ENCODE measurements around the gene SPRR2A.
"Not testable (repeated sequence)": the region's sequence is repeated elsewhere in the genome, so short reads cannot be mapped to it uniquely, and the experiment has no call there.

Gene SPRR2A

GRCh38 chr1:153072806-153073726, 15.8 kb upstream of the SPRR2A start:
- H3K9ac ChIP-seq (ENCODE audit: insufficient read length, low read depth), result no peak overlapping the region
- no peaks in the 10 kb centered on the region for H3K27me3 ChIP-seq (ENCODE audit: insufficient read depth, insufficient read length)
- no peak overlapping the region for H3K4me3 ChIP-seq (ENCODE audit: insufficient read length, low read depth)
- no peaks in the 10 kb centered on the region for H3K9me3 ChIP-seq (ENCODE audit: insufficient read depth, low read length)
- no peaks in the 10 kb centered on the region for H3K36me3 ChIP-seq (ENCODE audit: insufficient read depth, insufficient read length, low read length)
- no peaks in the 10 kb centered on the region for H3K4me1 ChIP-seq (ENCODE audit: insufficient read depth, insufficient read length)
- TF ChIP-seq ZNF274 (IDR thresholded peaks at IDR 0.05; ENCODE audit: low read depth, low read length), result no peak
- DNase-seq (ENCODE audit: low read depth, low spot score), result no peak

GRCh38 chr1:153071511-153071910, 14.2 kb upstream of the SPRR2A start, which contains the start of gene SPRR2B:
Gene SPRR2B, minus strand, starts transcription at chr1:153071611. Its CDS starts 772 bp downstream, at chr1:153070839.
- H3K4me3 ChIP-seq (ENCODE audit: insufficient read length, low read depth), result no peak within 1 kb of the TSS
- H3K36me3 ChIP-seq (ENCODE audit: insufficient read depth, insufficient read length, low read length), result no peaks in the 10 kb centered on the region
- H3K9me3 ChIP-seq (ENCODE audit: insufficient read depth, low read length), result no peaks in the 10 kb centered on the region
- no peak within 1 kb of the TSS for H3K9ac ChIP-seq (ENCODE audit: insufficient read length, low read depth)
- H3K4me1 ChIP-seq (ENCODE audit: insufficient read depth, insufficient read length), result no peaks in the 10 kb centered on the region
- no peak for DNase-seq (ENCODE audit: low read depth, low spot score)
- TF ChIP-seq YY1 (IDR thresholded peaks at IDR 0.05; ENCODE audit: insufficient read depth, insufficient read length) (no peak), SUZ12 (IDR thresholded peaks at IDR 0.05; ENCODE audit: extremely low read depth, insufficient read depth, insufficient read length) (no peak), ZNF274 (IDR thresholded peaks at IDR 0.05; ENCODE audit: low read depth, low read length) (no peak)
- no peaks in the 10 kb centered on the region for H3K27me3 ChIP-seq (ENCODE audit: insufficient read depth, insufficient read length)

GRCh38 chr1:153070243-153070642, 12.9 kb upstream of the SPRR2A start:
- Histone ChIP-seq H3K4me1 (ENCODE audit: insufficient read depth, insufficient read length) (no peaks in the 10 kb centered on the region), H3K4me3 (ENCODE audit: insufficient read length, low read depth) (no peak overlapping the region)
- TF ChIP-seq YY1 (IDR thresholded peaks at IDR 0.05; ENCODE audit: insufficient read depth, insufficient read length), result no peak
- no peak for TF ChIP-seq SUZ12 (IDR thresholded peaks at IDR 0.05; ENCODE audit: extremely low read depth, insufficient read depth, insufficient read length)
- no peak for TF ChIP-seq ZNF274 (IDR thresholded peaks at IDR 0.05; ENCODE audit: low read depth, low read length)

GRCh38 chr1:153058826-153059784, 1.8 kb upstream of the SPRR2A start:
- H3K4me1 ChIP-seq (ENCODE audit: insufficient read depth, insufficient read length), result no peaks in the 10 kb centered on the region
- no peaks in the 10 kb centered on the region for H3K27me3 ChIP-seq (ENCODE audit: insufficient read depth, insufficient read length)
- TF ChIP-seq SUZ12 (IDR thresholded peaks at IDR 0.05; ENCODE audit: extremely low read depth, insufficient read depth, insufficient read length) (no peak), ZNF274 (IDR thresholded peaks at IDR 0.05; ENCODE audit: low read depth, low read length) (no peak)
- H3K9me3 ChIP-seq (ENCODE audit: insufficient read depth, low read length), result no peaks in the 10 kb centered on the region
- no peaks in the 10 kb centered on the region for H3K36me3 ChIP-seq (ENCODE audit: insufficient read depth, insufficient read length, low read length)
- H3K9ac ChIP-seq (ENCODE audit: insufficient read length, low read depth), result no peak overlapping the region
- no peak for DNase-seq (ENCODE audit: low read depth, low spot score)
- no peak overlapping the region for H3K4me3 ChIP-seq (ENCODE audit: insufficient read length, low read depth)

More at GRCh38 chr1:153070243-153070642, 12.9 kb upstream of the SPRR2A start:
- DNase-seq (ENCODE audit: low read depth, low spot score), result no peak
- Histone ChIP-seq H3K36me3 (ENCODE audit: insufficient read depth, insufficient read length, low read length) (no peaks in the 10 kb centered on the region), H3K9ac (ENCODE audit: insufficient read length, low read depth) (no peak overlapping the region), H3K9me3 (ENCODE audit: insufficient read depth, low read length) (no peaks in the 10 kb centered on the region), H3K27me3 (ENCODE audit: insufficient read depth, insufficient read length) (no peaks in the 10 kb centered on the region)

GRCh38 chr1:153058154-153058553, 842 bp upstream of the SPRR2A start:
- Histone ChIP-seq H3K4me3 (ENCODE audit: insufficient read length, low read depth) (no peak overlapping the region), H3K9me3 (ENCODE audit: insufficient read depth, low read length) (no peaks in the 10 kb centered on the region), H3K9ac (ENCODE audit: insufficient read length, low read depth) (no peak overlapping the region), H3K4me1 (ENCODE audit: insufficient read depth, insufficient read length) (no peaks in the 10 kb centered on the region), H3K27me3 (ENCODE audit: insufficient read depth, insufficient read length) (no peaks in the 10 kb centered on the region), H3K36me3 (ENCODE audit: insufficient read depth, insufficient read length, low read length) (no peaks in the 10 kb centered on the region)
- DNase-seq (ENCODE audit: low read depth, low spot score), result no peak
- TF ChIP-seq ZNF274 (IDR thresholded peaks at IDR 0.05; ENCODE audit: low read depth, low read length) (no peak), SUZ12 (IDR thresholded peaks at IDR 0.05; ENCODE audit: extremely low read depth, insufficient read depth, insufficient read length) (no peak), YY1 (IDR thresholded peaks at IDR 0.05; ENCODE audit: insufficient read depth, insufficient read length) (no peak)

- H3K9me3 ChIP-seq (ENCODE audit: insufficient read depth, low read length); H3K27me3 ChIP-seq (ENCODE audit: insufficient read depth, insufficient read length); H3K36me3 ChIP-seq (ENCODE audit: insufficient read depth, insufficient read length, low read length); DNase-seq (ENCODE audit: low read depth, low spot score); H3K4me1 ChIP-seq (ENCODE audit: insufficient read depth, insufficient read length); H3K9ac ChIP-seq (ENCODE audit: insufficient read length, low read depth); H3K4me3 ChIP-seq (ENCODE audit: insufficient read length, low read depth): not testable (repeated sequence)
Observed at GRCh38 chr1:153056111-153056510, 1.2 kb downstream of the SPRR2A start.

GRCh38 chr1:153049211-153049610, 8.1 kb downstream of the SPRR2A start:
- no peak for DNase-seq (ENCODE audit: low read depth, low spot score)
- Histone ChIP-seq H3K9ac (ENCODE audit: insufficient read length, low read depth) (no peak overlapping the region), H3K4me1 (ENCODE audit: insufficient read depth, insufficient read length) (no peaks in the 10 kb centered on the region), H3K4me3 (ENCODE audit: insufficient read length, low read depth) (no peak overlapping the region), H3K27me3 (ENCODE audit: insufficient read depth, insufficient read length) (no peaks in the 10 kb centered on the region), H3K9me3 (ENCODE audit: insufficient read depth, low read length) (no peaks in the 10 kb centered on the region), H3K36me3 (ENCODE audit: insufficient read depth, insufficient read length, low read length) (no peaks in the 10 kb centered on the region)
- TF ChIP-seq SUZ12 (IDR thresholded peaks at IDR 0.05; ENCODE audit: extremely low read depth, insufficient read depth, insufficient read length) (no peak), YY1 (IDR thresholded peaks at IDR 0.05; ENCODE audit: insufficient read depth, insufficient read length) (no peak), ZNF274 (IDR thresholded peaks at IDR 0.05; ENCODE audit: low read depth, low read length) (no peak)

Data from NT2/D1 (cell line).